GM12891 (cell line): ENCODE measurements around the gene SHROOM4.

Source experiments
- POLR2A ChIP-seq: IDR thresholded peaks from 2 replicates; pipeline ENCODE4 v1.6.1; 2011; ENCODE audit warnings: low read depth, low read length, control low read depth
- POLR2AphosphoS5 ChIP-seq: IDR thresholded peaks from 2 replicates; pipeline ENCODE4 v1.6.1; 2011; ENCODE audit warnings: low read depth, low read length, control low read depth
- POU2F2 ChIP-seq: IDR thresholded peaks from 2 replicates; pipeline ENCODE4 v1.6.1; 2011; ENCODE audit warnings: low read depth, mild to moderate bottlenecking, control low read depth, low read length, moderate library complexity
- SPI1 ChIP-seq: IDR thresholded peaks from 2 replicates; pipeline ENCODE4 v1.6.1; 2011; ENCODE audit warnings: low read depth, low read length, control low read depth
- TAF1 ChIP-seq: IDR thresholded peaks from 2 replicates; pipeline ENCODE4 v1.6.1; 2011; ENCODE audit warnings: low read depth, low read length, control low read depth

- TF ChIP-seq POLR2A = no peak
- no peak for TF ChIP-seq SPI1
- no peak for TF ChIP-seq TAF1
- no peak for TF ChIP-seq POU2F2
- no peak for TF ChIP-seq POLR2AphosphoS5
These were observed 44.6 kb upstream of the SHROOM4 start for GRCh38 chrX:50858548-50858947.
